ENCODE data around the gene SH3BGR.

SH3BGR gene

DNA sequence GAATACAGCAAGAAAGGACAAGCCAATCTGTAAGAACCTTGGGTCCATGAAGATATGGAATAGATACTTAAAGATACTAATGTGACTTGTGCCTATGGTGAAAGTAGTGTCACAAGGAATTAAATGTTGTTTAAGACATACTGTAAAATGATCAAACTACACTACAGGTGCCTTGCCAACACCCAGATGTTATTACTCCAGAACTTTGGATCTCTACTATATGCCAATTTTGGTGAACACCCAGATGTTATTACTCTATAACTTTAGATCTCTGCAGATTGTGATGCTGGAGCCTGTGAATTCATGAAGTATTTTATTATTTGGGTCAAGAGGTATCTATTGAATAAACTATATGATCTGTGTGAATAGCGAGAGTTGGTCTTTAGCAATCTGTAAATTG lies 101.1 kb downstream of the SH3BGR start:
- no peak for DNase-seq (ENCODE audit: low spot score)

DNA sequence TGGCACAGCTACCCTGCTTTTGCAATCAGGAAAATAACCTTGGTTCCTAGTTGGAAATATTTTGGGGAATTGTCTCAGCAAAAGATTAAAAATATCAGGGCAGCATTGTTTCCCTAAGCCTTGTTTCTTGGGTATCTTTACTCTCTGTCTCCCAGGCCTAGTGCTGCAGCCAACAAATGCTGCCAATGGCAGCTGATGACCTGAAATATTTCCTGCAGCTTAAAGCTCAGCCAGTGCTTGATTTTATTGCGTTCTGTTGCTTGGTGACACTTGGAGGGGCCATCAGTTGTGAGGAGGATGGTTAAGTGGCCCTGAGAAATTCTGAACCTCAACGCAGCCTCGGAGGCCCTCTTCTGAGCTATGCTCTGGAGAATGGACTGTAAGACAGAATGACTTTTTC lies 101.6 kb downstream of the SH3BGR start:
- no peak for DNase-seq (ENCODE audit: low spot score)

DNA sequence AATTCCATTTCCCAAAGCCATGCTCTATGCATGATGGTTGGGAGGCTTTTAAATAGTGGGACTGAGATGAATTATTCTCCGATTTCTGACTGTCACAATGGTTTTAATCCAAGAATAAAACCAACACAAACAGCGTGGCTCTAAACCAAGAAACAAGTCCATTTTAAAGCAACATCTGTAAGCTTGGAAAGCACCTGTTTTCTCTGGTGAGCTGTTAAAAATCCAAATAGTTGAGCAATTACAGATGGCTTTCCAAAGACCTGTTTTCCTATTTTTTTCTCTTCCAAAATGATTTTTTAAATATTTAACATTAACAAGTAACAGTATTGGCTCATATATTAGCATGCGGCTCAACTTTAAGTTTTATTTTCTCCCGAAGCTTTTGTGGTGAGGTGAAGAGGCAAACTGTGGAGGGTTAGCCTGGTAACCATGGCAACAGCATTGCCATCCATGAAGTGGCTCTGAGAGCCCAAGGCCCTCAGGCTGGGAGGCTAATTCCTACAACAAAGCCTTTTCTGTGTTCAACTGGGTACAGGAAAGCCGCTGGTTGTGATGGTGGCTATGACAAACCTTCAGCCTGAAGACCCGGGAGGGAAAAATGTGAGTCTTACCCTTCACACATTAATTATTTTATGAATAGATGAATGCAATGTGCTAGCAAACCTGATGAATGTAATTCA lies 104.3 kb downstream of the SH3BGR start:
- no peak for DNase-seq (ENCODE audit: low spot score)

DNA sequence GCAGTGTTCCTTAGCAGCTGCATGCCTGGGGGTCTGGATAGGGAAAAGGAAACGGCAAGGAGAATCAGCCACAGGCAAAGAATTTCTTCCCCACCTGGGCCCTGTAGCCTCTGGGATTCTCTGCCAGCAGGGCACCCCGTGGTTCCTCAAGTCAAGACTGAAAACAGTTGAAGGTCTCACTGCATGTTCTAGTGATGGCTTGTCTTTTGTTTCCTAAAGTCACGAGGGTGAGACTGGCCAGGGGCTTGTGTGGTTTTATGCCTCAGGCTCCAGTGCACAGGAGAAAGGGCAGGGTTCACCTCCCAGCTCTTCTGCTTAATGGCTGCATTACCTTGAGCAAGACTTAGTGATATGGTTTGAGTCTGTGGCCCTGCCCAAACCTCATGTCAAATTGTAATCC lies 107.7 kb downstream of the SH3BGR start:
- no peak for DNase-seq (ENCODE audit: low spot score)

- no peak for DNase-seq (ENCODE audit: low spot score)
Observed at GRCh38 chr21:39561140-39561539, 109.4 kb downstream of the SH3BGR start.

- DNase-seq (ENCODE audit: low spot score), result no peak
Observed at GRCh38 chr21:39562791-39563770, 111.3 kb downstream of the SH3BGR start.

DNA sequence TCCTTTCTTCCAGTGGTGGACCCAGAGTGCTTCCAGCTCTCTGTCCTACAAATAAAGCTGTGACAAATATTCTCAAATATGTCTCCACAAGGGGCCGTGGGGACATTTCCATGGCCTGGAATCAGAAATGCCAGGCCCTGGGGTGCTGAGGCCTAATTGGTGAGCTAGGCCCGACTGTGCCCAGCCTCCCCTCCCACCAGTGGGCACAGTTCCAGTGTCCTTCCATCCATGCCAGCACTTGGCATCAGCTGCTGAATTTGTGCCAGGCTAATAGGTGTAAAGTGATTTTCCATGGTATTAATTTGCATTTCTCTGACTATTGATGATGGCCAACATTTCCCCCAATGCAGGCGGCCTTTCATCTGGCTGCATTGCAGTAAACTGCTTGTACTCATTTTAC lies 112.4 kb downstream of the SH3BGR start:
- no peak for DNase-seq (ENCODE audit: low spot score)
